Upper lobe of left lung (tissue), 4 donors: ENCODE measurements around the gene SH3BP4.

ENCODE experiments used
- CTCF ChIP-seq, 6 experiments: fragments of 450-650 bp in 4 of 6; fragments of 200-600 bp in 2 of 6; sonication (generic) in 2 of 6; IDR thresholded peaks; one replicate each; pipeline ENCODE4 v1.5.1; 2016 to 2019; ENCODE audit warnings: antibody characterized with exemption in 6 of 6
- EP300 ChIP-seq, 4 donors: sonication (generic); formaldehyde crosslinking; IDR thresholded peaks; one replicate each; pipeline ENCODE4 v1.5.1; 2017; ENCODE audit warnings: antibody characterized with exemption in 4 of 4, control low read depth in 2 of 4
- POLR2A ChIP-seq, 4 donors: fragments of 450-650 bp; IDR thresholded peaks; one replicate each; pipeline ENCODE4 v1.5.1; 2016 to 2017; ENCODE audit warnings: antibody characterized with exemption in 4 of 4, mild to moderate bottlenecking in 2 of 4

DNA sequence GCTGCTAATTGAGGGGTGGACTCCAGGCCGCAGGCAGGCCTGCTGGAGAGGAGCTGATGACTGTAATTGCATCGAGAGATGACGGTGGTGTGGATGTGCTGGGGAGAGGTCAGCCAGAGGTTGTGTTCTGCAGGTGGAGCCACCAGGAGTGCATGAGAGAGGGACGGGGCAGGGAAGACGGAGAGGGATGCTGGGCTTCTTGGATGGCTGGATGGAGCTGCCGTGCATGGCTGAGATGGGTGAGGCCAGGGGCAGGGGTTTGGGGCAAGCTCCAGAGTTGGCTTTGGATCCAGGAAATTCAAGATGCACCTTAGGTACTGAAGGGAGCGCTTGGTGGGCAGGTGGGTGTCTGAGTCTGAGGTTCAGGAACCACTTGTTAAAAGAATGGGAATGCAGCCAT lies 77.2 kb downstream of the SH3BP4 start:
- no peak for TF ChIP-seq CTCF (IDR thresholded peaks at IDR 0.05)
- TF ChIP-seq EP300 (IDR thresholded peaks at IDR 0.05) = no peak
- TF ChIP-seq POLR2A (IDR thresholded peaks at IDR 0.05) = no peak
